Ascending aorta (tissue), 2 donors: ENCODE measurements around the gene PDXK. TPM values are rescaled to one million over a fixed set of nuclear protein-coding genes. Genes with fewer than 3 reads are reported as not detected.

ENCODE experiments used
- DNase-seq, 2 donors: peaks; one replicate each; pipeline ENCODE4 v3.0.0-alpha.2; 2019; ENCODE audit warnings: low spot score in 2 of 2
- H3K27ac ChIP-seq, 2 donors: fragments of 200-600 bp; sonication (generic); one replicate each; pipeline ENCODE4 v1.5.1; 2016 to 2017; ENCODE audit warnings: mild to moderate bottlenecking in 1 of 2
- H3K27me3 ChIP-seq: fragments of 200-600 bp; sonication (generic); one replicate; pipeline ENCODE4 v1.5.1; 2017
- H3K36me3 ChIP-seq, 2 donors: fragments of 200-600 bp; sonication (generic); one replicate each; pipeline ENCODE4 v1.5.1; 2016
- H3K4me1 ChIP-seq, 2 donors: fragments of 200-600 bp; sonication (generic); one replicate each; pipeline ENCODE4 v1.5.1; 2016 to 2017; ENCODE audit warnings: mild to moderate bottlenecking in 1 of 2
- H3K4me3 ChIP-seq, 2 donors: fragments of 200-600 bp; sonication (generic); one replicate each; pipeline ENCODE4 v1.5.1; 2016 to 2017; ENCODE audit warnings: mild to moderate bottlenecking in 1 of 2
- H3K9me3 ChIP-seq, 2 donors: fragments of 200-600 bp; sonication (generic); one replicate each; pipeline ENCODE4 v1.5.1; 2016
- intact Hi-C: fragments of 100-400 bp; cut with DNase I; formaldehyde crosslinking; loops from one replicate; pipeline ENCODE4 v1.15.1; 2023
- total RNA-seq: library from RNA; depleted of rRNA; stranded (reverse); fragments of >200 nt; gene quantifications from one replicate; pipeline ENCODE4 v1.1.0, GENCODE V29; 2016
- TF ChIP-seq, protein P1 (sequence below), 3 experiments: fragments of 200-600 bp in 2 of 3; fragments of 450-650 bp in 1 of 3; sonication (generic) in 2 of 3; IDR thresholded peaks; one replicate each; pipeline ENCODE4 v1.5.1; 2016 to 2019; ENCODE audit warnings: antibody characterized with exemption in 3 of 3, mild to moderate bottlenecking in 1 of 3, moderate library complexity in 1 of 3

Gene PDXK
- total RNA-seq, 1 donor from 2014 or later: 102 TPM

DNA sequence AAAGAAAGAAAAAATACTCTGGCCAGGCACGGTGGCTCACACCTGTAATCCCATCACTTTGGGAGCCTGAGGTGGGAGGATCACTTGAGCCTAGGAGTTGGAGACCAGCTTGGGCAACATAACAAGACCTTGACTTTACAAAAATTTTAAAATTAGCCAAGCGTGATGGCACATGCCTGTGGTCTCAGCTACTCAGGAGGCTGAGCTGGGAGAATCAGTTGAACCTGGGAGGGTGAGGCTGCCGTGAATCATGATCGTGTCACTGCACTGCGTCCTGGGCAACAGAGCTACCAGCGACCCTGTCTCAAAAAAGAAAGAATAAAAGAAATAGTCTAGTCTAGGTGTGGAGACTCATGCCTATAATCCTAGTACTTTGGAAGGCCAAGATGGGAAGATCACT, 37.3 kb upstream of the PDXK start:
- H3K4me3 ChIP-seq: no peak overlapping the region
- TF ChIP-seq, protein P1, sequence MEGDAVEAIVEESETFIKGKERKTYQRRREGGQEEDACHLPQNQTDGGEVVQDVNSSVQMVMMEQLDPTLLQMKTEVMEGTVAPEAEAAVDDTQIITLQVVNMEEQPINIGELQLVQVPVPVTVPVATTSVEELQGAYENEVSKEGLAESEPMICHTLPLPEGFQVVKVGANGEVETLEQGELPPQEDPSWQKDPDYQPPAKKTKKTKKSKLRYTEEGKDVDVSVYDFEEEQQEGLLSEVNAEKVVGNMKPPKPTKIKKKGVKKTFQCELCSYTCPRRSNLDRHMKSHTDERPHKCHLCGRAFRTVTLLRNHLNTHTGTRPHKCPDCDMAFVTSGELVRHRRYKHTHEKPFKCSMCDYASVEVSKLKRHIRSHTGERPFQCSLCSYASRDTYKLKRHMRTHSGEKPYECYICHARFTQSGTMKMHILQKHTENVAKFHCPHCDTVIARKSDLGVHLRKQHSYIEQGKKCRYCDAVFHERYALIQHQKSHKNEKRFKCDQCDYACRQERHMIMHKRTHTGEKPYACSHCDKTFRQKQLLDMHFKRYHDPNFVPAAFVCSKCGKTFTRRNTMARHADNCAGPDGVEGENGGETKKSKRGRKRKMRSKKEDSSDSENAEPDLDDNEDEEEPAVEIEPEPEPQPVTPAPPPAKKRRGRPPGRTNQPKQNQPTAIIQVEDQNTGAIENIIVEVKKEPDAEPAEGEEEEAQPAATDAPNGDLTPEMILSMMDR (IDR thresholded peaks at IDR 0.05): no peak
- no peaks in the 10 kb centered on the region for H3K27me3 ChIP-seq
- intact Hi-C loops: no loop called here
- no peaks in the 10 kb centered on the region for H3K9me3 ChIP-seq
- no peak for DNase-seq
- H3K36me3 ChIP-seq: peaks cover 58 to 80% of the 10 kb centered on the region in 2 donors
- no peak overlapping the region for H3K27ac ChIP-seq
- no peaks in the 10 kb centered on the region for H3K4me1 ChIP-seq

DNA sequence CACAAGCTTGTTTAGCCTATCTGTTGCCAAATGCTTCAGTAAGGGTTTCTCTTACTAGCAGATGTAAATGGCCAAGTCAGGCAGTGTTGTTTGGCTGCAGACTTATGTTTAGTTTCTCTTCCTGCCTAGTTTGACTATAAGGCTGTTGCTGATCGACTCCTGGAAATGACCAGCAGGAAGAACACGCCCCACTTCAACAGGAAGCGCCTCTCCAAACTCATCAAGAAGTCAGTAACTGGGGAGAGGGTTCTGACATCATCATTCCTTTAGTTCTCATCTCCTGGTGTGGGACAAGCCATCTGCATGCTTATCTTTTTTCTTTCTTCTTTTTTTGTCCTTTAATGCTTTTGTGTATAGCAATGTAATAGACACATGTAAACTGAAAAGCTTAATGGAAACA, 34.5 kb upstream of the PDXK start:
- intact Hi-C loops: no loop called here
- H3K36me3 ChIP-seq: peaks cover 76 to 86% of the 10 kb centered on the region in 2 donors

DNA sequence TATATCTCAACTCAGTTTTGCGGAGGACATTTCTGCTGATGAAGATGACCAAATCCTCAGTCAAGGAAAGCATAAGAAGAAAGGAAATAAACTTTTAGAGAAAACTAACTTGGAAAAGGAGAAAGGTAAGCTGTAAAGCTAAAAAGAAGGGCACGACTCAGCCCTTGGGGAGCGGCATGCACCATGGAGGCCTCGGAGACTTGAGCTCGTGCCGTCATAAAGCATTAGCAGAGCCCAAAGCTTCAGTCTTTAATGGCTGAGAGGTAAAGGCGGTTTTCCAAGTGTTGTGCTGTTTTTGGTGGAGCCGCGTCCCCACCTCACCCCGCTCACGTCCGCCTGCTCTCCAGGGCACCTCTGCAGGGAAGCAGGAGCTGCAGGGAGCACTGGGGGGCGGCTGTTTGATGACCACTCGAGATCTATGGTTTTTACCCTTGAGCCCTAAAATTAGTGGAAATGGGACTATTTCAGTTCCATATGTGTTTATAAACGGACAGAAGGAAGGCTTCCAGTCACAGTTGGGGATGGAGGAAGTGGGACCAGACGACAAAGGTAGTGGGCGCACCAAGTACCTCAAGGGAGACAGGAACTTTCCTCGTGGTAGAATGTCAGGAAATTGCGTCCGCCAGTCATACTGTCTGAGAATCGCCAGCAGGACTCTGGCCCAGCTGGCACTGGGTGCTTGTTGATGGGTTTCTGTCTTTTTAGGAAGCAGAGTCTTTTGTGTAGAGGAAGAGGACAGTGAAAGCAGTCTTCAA, 31.9 kb upstream of the PDXK start:
- DNase-seq: no peak
- no peaks in the 10 kb centered on the region for H3K27me3 ChIP-seq
- no peaks in the 10 kb centered on the region for H3K9me3 ChIP-seq
- H3K27ac ChIP-seq: no peak overlapping the region
- H3K4me1 ChIP-seq: no peaks in the 10 kb centered on the region
- TF ChIP-seq, protein P1 (IDR thresholded peaks at IDR 0.05): no peak
- intact Hi-C loops: no loop called here
- H3K36me3 ChIP-seq: peaks cover 88 to 98% of the 10 kb centered on the region in 2 donors
- H3K4me3 ChIP-seq: no peak overlapping the region

More for the DNA sequence above, 34.5 kb upstream of the PDXK start:
- Histone ChIP-seq H3K4me1 (no peaks in the 10 kb centered on the region), H3K27ac (no peak overlapping the region), H3K4me3 (no peak overlapping the region), H3K27me3 (no peaks in the 10 kb centered on the region), H3K9me3 (no peaks in the 10 kb centered on the region)
- TF ChIP-seq, protein P1 (IDR thresholded peaks at IDR 0.05): no peak
- no peak for DNase-seq

DNA sequence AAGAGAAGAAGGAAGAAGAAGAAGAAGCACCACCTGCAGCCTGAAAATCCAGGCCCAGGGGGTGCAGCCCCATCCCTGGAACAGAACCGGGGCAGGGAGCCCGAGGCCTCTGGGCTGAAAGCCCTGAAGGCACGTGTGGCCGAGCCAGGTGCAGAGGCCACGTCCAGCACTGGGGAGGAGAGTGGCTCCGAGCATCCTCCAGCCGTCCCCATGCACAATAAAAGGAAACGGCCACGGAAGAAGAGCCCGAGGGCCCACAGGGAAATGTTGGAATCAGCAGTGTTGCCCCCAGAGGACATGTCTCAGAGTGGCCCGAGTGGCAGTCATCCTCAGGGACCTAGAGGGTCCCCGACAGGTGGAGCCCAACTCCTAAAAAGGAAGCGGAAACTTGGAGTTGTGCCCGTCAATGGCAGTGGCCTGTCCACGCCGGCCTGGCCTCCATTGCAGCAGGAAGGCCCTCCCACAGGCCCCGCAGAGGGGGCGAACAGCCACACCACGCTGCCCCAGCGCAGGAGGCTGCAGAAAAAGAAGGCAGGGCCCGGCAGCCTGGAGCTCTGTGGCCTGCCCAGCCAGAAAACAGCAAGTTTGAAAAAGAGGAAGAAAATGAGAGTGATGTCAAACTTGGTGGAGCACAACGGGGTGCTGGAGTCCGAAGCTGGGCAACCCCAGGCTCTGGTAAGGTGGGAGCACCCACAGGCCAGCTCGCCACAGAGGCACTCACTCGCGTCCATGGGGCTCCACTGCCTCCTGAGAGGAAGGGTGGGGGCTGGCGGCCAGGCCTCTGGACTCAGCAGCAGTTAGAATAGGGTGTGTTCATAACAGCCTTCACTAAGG, 31.1 kb upstream of the PDXK start:
- DNase-seq: no peak
- H3K4me1 ChIP-seq: no peaks in the 10 kb centered on the region
- H3K9me3 ChIP-seq: no peaks in the 10 kb centered on the region
- peaks cover 85 to 94% of the 10 kb centered on the region in 2 donors for H3K36me3 ChIP-seq
- H3K27ac ChIP-seq: no peak overlapping the region
- TF ChIP-seq, protein P1 (IDR thresholded peaks at IDR 0.05): no peak
- no peak overlapping the region for H3K4me3 ChIP-seq
- intact Hi-C loops: no loop called here
- no peaks in the 10 kb centered on the region for H3K27me3 ChIP-seq

DNA sequence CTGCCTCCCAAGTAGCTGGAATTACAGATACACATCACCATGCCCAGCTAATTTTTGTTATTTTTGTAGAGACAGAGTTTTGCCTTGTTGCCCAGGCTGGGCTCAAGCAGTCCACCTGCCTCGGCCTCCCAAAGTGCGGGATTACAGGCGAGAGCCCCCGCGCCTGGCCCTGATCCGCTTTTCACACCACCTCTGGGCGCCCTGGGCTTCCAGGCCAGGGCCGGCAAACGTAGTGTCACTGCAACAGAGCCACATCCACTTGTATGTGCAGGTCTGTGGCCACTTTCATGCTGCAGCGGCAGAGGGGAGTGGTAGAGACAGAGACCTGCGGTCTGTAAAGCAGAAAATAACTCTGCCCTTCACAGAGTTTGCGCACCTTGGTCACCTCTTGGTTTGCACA, 30.0 kb upstream of the PDXK start:
- Histone ChIP-seq H3K4me1 (no peaks in the 10 kb centered on the region), H3K9me3 (no peaks in the 10 kb centered on the region), H3K36me3 (peaks cover 86 to 89% of the 10 kb centered on the region in 2 donors), H3K4me3 (no peak overlapping the region), H3K27ac (no peak overlapping the region), H3K27me3 (no peaks in the 10 kb centered on the region)
- TF ChIP-seq, protein P1 (IDR thresholded peaks at IDR 0.05): no peak
- intact Hi-C loops: no loop called here
- no peak for DNase-seq
